ENCODE data around the gene RTEL1.
"Not testable (repeated sequence)": the region's sequence is repeated elsewhere in the genome, so short reads cannot be mapped to it uniquely, and the experiment has no call there.

DNA sequence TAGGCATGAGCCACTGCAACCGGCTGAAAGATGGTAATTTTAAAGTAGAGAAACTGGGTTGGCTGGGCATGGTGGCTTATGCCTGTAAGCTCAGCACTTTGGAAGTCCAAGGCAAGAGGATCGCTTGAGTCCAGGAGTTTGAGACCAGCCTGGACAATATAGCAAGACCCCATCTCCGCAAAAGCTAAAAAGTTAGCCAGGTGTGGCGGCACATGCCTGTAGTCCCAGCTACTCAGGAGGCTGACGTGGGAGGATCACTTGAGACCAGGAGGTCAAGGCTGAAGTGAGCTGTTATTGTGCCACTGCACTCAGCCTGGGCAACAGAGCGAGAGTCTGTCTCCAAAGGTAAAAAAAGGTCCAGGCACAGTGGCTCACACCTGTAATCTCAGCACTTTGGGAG is 27.2 kb upstream of the RTEL1 start:
- not testable (repeated sequence) for TF ChIP-seq CTCF, POLR2A (IDR thresholded peaks at IDR 0.05)
